Measurements from ENCODE around the gene TAF5L. TPM values are rescaled to one million over a fixed set of nuclear protein-coding genes. Genes with fewer than 3 reads are reported as not detected.

Gene TAF5L
- polyA plus RNA-seq, 1 donor (not counting 4 experiments of a cell fraction or from before 2014, with no cell fraction given): 23.7 TPM

DNA sequence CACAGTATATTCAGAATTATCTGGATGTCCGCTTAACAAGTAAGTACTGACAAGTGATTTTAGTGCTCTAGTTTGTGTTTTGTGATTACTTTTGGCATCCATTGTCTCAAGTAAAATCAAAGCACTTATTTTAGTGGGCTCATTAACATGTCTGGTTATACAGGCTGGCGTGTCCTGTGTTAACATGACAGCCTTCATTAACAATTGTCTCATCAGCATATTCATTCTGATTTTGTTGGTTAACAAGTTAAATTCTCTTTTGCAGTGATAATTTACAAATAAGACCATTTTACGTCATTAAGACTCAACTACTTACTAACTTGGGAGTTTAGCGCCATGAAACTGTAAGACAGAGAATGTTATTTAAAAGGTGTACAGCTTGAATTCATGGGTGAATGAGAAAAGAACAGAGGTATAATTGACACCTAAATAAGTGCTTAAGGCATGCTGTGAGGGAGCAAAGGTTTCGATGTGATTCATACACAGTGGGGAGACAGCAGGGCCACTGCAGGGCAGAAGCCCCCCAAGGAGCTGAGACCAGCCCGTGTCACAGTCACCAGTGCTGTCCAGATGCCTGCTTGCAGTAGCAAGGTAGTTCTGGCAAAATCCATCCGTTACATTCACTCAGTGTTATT, 22.4 kb downstream of the TAF5L start:
- H3K9me3 ChIP-seq (ENCODE audit: control insufficient read depth, low read depth, low read length): no peaks in the 10 kb centered on the region
- H3K9ac ChIP-seq (ENCODE audit: control insufficient read depth, extremely low read depth, insufficient read depth, low read length): no peak overlapping the region
- dilution Hi-C loops (cut with MboI; ENCODE audit: extremely low pct_ligation_motif_present, low sequenced_read_pairs): no loop called here
- H4K20me1 ChIP-seq (ENCODE audit: control insufficient read depth, extremely low read depth, insufficient read depth, low read length): no peaks in the 10 kb centered on the region
- DNase-seq (ENCODE audit: low read depth, low spot score): no peak
- peaks cover 13% of the 10 kb centered on the region for H3K79me2 ChIP-seq (ENCODE audit: control insufficient read depth, insufficient read depth, low read length)
- peaks cover 15 to 25% of the 10 kb centered on the region in 2 experiments for H3K36me3 ChIP-seq (ENCODE audit: control insufficient read depth in 2 of 2, extremely low read depth in 1 of 2, insufficient read depth in 2 of 2, low read length in 2 of 2)
- no peaks in the 10 kb centered on the region for H3K27me3 ChIP-seq (ENCODE audit: control insufficient read depth, extremely low read depth, insufficient read depth, low read length)
- TF ChIP-seq, protein P1, sequence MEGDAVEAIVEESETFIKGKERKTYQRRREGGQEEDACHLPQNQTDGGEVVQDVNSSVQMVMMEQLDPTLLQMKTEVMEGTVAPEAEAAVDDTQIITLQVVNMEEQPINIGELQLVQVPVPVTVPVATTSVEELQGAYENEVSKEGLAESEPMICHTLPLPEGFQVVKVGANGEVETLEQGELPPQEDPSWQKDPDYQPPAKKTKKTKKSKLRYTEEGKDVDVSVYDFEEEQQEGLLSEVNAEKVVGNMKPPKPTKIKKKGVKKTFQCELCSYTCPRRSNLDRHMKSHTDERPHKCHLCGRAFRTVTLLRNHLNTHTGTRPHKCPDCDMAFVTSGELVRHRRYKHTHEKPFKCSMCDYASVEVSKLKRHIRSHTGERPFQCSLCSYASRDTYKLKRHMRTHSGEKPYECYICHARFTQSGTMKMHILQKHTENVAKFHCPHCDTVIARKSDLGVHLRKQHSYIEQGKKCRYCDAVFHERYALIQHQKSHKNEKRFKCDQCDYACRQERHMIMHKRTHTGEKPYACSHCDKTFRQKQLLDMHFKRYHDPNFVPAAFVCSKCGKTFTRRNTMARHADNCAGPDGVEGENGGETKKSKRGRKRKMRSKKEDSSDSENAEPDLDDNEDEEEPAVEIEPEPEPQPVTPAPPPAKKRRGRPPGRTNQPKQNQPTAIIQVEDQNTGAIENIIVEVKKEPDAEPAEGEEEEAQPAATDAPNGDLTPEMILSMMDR (optimal IDR thresholded peaks at IDR 0.05 in 1 of 3, IDR thresholded peaks at IDR 0.05 in 1 of 3, conservative IDR thresholded peaks at IDR 0.05 in 1 of 3; ENCODE audit: extremely low read depth in 1 of 3, insufficient read depth in 2 of 3, low read length in 3 of 3): no peak
- TF ChIP-seq EZH2 (IDR thresholded peaks at IDR 0.05; ENCODE audit: low read length): no peak
- H2AFZ ChIP-seq (ENCODE audit: control insufficient read depth, low read length): no peak overlapping the region
- no peak overlapping the region for H3K27ac ChIP-seq (ENCODE audit: control insufficient read depth, insufficient read depth, low read length)
- no peak overlapping the region for H3K4me2 ChIP-seq (ENCODE audit: control insufficient read depth, extremely low read depth, insufficient read depth, low read depth, low read length)
- H3K9me1 ChIP-seq (ENCODE audit: control insufficient read depth, extremely low read depth, insufficient read depth, low read length): no peaks in the 10 kb centered on the region
- H3K4me3 ChIP-seq (ENCODE audit: control insufficient read depth in 2 of 3, extremely low read depth in 1 of 3, insufficient read depth in 2 of 3, low read depth in 1 of 3, low read length in 3 of 3): no peak overlapping the region
- no peaks in the 10 kb centered on the region for H3K4me1 ChIP-seq (ENCODE audit: control insufficient read depth, extremely low read depth, insufficient read depth, low read length)
- peak; percentile 5 for FAIRE-seq

DNA sequence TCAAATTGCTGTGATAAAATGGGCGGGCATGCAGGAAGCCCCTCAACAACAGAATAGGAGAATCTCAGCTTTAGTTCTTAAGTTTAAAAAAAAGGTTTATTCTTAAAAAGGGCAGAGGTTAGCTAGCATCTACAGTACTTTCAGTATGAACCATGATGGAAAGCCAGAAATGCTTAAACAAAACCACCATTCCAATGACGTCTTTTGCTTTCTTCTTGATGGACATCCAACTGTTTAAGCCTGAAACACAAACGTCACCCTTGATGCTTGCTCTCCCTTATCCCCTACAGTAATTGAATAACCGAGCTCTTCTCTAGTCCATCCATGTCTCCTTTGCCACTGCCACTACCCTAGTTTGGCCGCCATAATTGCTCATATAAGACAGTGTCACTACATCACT, 25.7 kb downstream of the TAF5L start:
- Histone ChIP-seq H3K27ac (ENCODE audit: control insufficient read depth, insufficient read depth, low read length) (no peak overlapping the region), H3K79me2 (ENCODE audit: control insufficient read depth, insufficient read depth, low read length) (peaks cover 21% of the 10 kb centered on the region), H3K36me3 (ENCODE audit: control insufficient read depth in 2 of 2, extremely low read depth in 1 of 2, insufficient read depth in 2 of 2, low read length in 2 of 2) (peaks cover 11 to 17% of the 10 kb centered on the region in 2 experiments), H3K4me2 (ENCODE audit: control insufficient read depth, extremely low read depth, insufficient read depth, low read depth, low read length) (no peak overlapping the region), H2AFZ (ENCODE audit: control insufficient read depth, low read length) (no peak overlapping the region), H4K20me1 (ENCODE audit: control insufficient read depth, extremely low read depth, insufficient read depth, low read length) (peaks cover 2% of the 10 kb centered on the region), H3K27me3 (ENCODE audit: control insufficient read depth, extremely low read depth, insufficient read depth, low read length) (no peaks in the 10 kb centered on the region), H3K9me1 (ENCODE audit: control insufficient read depth, extremely low read depth, insufficient read depth, low read length) (no peaks in the 10 kb centered on the region), H3K4me1 (ENCODE audit: control insufficient read depth, extremely low read depth, insufficient read depth, low read length) (no peaks in the 10 kb centered on the region), H3K9ac (ENCODE audit: control insufficient read depth, extremely low read depth, insufficient read depth, low read length) (no peak overlapping the region), H3K9me3 (ENCODE audit: control insufficient read depth, low read depth, low read length) (no peaks in the 10 kb centered on the region), H3K4me3 (ENCODE audit: control insufficient read depth in 2 of 3, extremely low read depth in 1 of 3, insufficient read depth in 2 of 3, low read depth in 1 of 3, low read length in 3 of 3) (no peak overlapping the region)
- dilution Hi-C loops (cut with MboI; ENCODE audit: extremely low pct_ligation_motif_present, low sequenced_read_pairs): no loop called here
- FAIRE-seq (no peak), DNase-seq (ENCODE audit: low read depth, low spot score) (no peak)
- TF ChIP-seq, protein P1 (optimal IDR thresholded peaks at IDR 0.05 in 1 of 3, IDR thresholded peaks at IDR 0.05 in 1 of 3, conservative IDR thresholded peaks at IDR 0.05 in 1 of 3; ENCODE audit: extremely low read depth in 1 of 3, insufficient read depth in 2 of 3, low read length in 3 of 3): no peak
- TF ChIP-seq EZH2 (IDR thresholded peaks at IDR 0.05; ENCODE audit: low read length): no peak

All from keratinocyte (primary cell).